ENCODE measurements around the gene NSFL1C. TPM values are rescaled to one million over a fixed set of nuclear protein-coding genes. Genes with fewer than 3 reads are reported as not detected.
A peak's percentile ranks its signal among the peaks of the same experiment; 100 is the strongest.

The NSFL1C gene
- polyA plus RNA-seq, 2 of the 4 experiments (the other 2 are of a cell fraction), result 56.6 to 136 TPM

DNA sequence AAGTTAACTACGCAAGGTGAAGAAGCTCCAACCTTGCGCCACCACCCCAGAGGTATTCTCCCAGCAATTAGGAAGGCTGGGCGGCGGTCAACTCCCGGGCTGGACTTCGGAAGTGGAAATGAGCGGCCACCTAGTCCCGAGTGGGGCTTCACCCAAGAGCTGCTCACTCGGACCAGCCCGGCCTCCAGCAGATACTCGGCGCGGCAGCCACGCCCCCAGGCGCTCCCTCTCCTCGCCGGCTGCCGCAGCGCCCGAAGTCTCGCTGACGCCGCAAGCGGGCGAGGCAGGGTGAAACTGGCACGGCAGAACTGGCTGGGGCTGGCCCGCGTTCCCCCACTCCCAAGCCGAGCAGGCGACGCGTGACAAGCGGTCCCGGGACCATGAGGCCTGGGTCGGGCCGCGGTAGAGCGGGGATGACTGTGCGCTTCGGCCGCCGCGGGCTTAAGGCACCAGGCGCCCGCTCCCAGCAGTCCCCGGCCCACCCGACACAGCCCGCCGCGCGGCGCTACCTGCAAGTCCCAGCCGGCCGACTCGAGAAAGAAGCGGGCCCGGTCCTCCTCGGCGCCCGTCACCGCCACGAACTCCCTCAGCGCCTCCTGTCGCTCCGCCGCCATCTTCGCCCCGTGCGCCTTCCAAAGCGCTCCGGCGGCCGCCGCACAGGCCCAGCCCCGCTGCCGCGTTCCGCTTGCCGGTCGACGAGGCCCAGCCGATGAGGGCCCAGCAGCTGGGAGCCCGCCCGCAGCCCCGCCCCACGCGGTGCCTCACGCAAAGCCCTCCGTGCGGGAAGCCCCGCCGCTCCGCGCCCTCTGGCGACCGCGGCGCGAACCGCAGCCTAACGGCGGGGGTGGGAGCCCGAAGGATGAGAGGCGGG is at the start of gene NSFL1C (continued):
- TF ChIP-seq JUNB (IDR thresholded peaks at IDR 0.05) (no peak), RCOR1 (IDR thresholded peaks at IDR 0.05; ENCODE audit: low read depth, low read length) (0 out of 2 replicates have a peak, but pooled peaks have one; percentile 18), EHF (CRISPR knock-in tag; IDR thresholded peaks at IDR 0.05) (no peak), HOXB13 (CRISPR knock-in tag; IDR thresholded peaks at IDR 0.05; ENCODE audit: low read depth) (no peak), KDM1A (IDR thresholded peaks at IDR 0.05; ENCODE audit: low read depth) (no peak), EHMT2 (IDR thresholded peaks at IDR 0.05; ENCODE audit: low read depth) (no peak), ESRRA (IDR thresholded peaks at IDR 0.05; ENCODE audit: borderline replicate concordance, low read length) (0 out of 2 replicates have a peak, but pooled peaks have one; percentile 12), GATA3 (IDR thresholded peaks at IDR 0.05; ENCODE audit: borderline replicate concordance) (peak; percentile 44)
- TF ChIP-seq, protein P1, sequence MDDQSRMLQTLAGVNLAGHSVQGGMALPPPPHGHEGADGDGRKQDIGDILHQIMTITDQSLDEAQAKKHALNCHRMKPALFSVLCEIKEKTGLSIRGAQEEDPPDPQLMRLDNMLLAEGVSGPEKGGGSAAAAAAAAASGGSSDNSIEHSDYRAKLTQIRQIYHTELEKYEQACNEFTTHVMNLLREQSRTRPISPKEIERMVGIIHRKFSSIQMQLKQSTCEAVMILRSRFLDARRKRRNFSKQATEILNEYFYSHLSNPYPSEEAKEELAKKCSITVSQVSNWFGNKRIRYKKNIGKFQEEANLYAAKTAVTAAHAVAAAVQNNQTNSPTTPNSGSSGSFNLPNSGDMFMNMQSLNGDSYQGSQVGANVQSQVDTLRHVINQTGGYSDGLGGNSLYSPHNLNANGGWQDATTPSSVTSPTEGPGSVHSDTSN (IDR thresholded peaks at IDR 0.05), result peak; percentile 80
- TF ChIP-seq, protein P2, sequence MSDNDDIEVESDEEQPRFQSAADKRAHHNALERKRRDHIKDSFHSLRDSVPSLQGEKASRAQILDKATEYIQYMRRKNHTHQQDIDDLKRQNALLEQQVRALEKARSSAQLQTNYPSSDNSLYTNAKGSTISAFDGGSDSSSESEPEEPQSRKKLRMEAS (IDR thresholded peaks at IDR 0.05), result peak; percentile 81
- TF ChIP-seq, protein P3, sequence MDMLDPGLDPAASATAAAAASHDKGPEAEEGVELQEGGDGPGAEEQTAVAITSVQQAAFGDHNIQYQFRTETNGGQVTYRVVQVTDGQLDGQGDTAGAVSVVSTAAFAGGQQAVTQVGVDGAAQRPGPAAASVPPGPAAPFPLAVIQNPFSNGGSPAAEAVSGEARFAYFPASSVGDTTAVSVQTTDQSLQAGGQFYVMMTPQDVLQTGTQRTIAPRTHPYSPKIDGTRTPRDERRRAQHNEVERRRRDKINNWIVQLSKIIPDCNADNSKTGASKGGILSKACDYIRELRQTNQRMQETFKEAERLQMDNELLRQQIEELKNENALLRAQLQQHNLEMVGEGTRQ (IDR thresholded peaks at IDR 0.05), result no peak
- TF ChIP-seq, protein P4, sequence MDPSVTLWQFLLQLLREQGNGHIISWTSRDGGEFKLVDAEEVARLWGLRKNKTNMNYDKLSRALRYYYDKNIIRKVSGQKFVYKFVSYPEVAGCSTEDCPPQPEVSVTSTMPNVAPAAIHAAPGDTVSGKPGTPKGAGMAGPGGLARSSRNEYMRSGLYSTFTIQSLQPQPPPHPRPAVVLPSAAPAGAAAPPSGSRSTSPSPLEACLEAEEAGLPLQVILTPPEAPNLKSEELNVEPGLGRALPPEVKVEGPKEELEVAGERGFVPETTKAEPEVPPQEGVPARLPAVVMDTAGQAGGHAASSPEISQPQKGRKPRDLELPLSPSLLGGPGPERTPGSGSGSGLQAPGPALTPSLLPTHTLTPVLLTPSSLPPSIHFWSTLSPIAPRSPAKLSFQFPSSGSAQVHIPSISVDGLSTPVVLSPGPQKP (IDR thresholded peaks at IDR 0.05; ENCODE audit: low read depth, low read length), result no peak

DNA sequence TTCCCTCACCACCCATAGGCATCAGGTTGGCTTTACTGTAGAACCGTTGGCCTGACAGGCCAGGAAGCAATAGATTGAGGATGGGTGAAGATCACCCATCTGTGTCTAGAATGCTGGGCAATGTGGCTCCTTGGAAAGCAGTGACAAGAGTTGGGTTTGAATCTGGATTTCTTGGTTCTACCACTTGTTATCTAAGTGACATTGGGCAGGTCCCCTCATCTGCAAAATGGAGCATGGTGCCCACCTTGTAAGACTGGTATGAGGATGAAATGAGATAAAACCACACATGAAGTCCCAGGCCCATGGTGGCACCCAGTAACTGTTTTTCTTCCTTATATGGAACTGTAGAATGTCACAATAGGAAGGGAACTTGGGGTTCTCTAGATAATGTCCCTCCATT is 47.2 kb upstream of the NSFL1C start:
- ChIA-PET CTCF (interaction anchor here (3.3 kb wide), 1 partner anchor 10 kb away, joined by 33 read pairs; no protein-coding TSS in a partner anchor), POLR2A (no interaction called here)
- no peak for TF ChIP-seq BHLHE40 (IDR thresholded peaks at IDR 0.05; ENCODE audit: low read depth, low read length)
- no peak for ATAC-seq
- H3K27ac ChIP-seq, result no peak overlapping the region
- H3K9me3 ChIP-seq, result 0 out of 3 replicates have a peak, but pooled peaks cover 6% of the 10 kb centered on the region
- FAIRE-seq, result no peak
- H3K4me2 ChIP-seq, result no peak overlapping the region
- 0% methylated on average over 1 of the region's 1 CpG for WGBS (ENCODE audit: missing lambda C conversion rate)
- no peak overlapping the region for H3K4me3 ChIP-seq
- DNase-seq (ENCODE audit: low read depth in 1 of 2, low spot score in 1 of 2), result no peak
- no peaks in the 10 kb centered on the region for H3K4me1 ChIP-seq

DNA sequence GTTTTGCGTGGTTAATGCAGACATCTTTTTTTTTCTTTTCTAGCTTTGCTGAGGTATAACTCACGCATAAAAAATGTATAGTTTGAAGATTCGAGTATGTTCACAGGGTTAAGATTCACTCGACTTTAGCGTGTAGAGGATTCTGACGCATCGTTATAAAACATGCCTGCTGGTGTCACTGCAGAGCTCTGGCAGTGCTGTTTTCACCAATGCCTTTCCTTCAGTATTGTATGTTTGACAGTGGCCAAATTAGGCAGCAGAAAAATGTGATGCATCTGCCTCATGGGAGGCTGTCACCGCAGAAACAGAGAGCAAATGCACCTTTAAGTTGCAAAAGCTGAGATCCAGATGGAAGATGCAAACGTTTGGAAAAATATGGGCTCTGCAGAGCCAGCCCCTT is 42.6 kb upstream of the NSFL1C start:
- no peak overlapping the region for H3K4me2 ChIP-seq
- 0 out of 3 replicates have a peak, but pooled peaks cover 6% of the 10 kb centered on the region for H3K9me3 ChIP-seq
- H3K27ac ChIP-seq, result no peak overlapping the region
- H3K4me1 ChIP-seq, result peaks cover 9% of the 10 kb centered on the region; the same call in 1 of the 3 replicates
- H3K4me3 ChIP-seq, result no peak overlapping the region
- TF ChIP-seq, protein P3 (IDR thresholded peaks at IDR 0.05), result no peak
- TF ChIP-seq SMC3 (IDR thresholded peaks at IDR 0.05), result peak; percentile 63
- TF ChIP-seq, protein P5, sequence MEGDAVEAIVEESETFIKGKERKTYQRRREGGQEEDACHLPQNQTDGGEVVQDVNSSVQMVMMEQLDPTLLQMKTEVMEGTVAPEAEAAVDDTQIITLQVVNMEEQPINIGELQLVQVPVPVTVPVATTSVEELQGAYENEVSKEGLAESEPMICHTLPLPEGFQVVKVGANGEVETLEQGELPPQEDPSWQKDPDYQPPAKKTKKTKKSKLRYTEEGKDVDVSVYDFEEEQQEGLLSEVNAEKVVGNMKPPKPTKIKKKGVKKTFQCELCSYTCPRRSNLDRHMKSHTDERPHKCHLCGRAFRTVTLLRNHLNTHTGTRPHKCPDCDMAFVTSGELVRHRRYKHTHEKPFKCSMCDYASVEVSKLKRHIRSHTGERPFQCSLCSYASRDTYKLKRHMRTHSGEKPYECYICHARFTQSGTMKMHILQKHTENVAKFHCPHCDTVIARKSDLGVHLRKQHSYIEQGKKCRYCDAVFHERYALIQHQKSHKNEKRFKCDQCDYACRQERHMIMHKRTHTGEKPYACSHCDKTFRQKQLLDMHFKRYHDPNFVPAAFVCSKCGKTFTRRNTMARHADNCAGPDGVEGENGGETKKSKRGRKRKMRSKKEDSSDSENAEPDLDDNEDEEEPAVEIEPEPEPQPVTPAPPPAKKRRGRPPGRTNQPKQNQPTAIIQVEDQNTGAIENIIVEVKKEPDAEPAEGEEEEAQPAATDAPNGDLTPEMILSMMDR (IDR thresholded peaks at IDR 0.05), result peak; percentile 56
- no peak for TF ChIP-seq EP300 (IDR thresholded peaks at IDR 0.05)
- no peak for TF ChIP-seq ZFP36 (IDR thresholded peaks at IDR 0.05; ENCODE audit: borderline replicate concordance, partially characterized antibody)
- TF ChIP-seq RAD21 (conservative IDR thresholded peaks at IDR 0.05 in 1 of 2, IDR thresholded peaks at IDR 0.05 in 1 of 2), result peak; percentile 56 to 65
- TF ChIP-seq CBX8 (IDR thresholded peaks at IDR 0.05), result no peak
- no peak for TF ChIP-seq RFX5 (IDR thresholded peaks at IDR 0.05)
- no peak for TF ChIP-seq JUN (IDR thresholded peaks at IDR 0.05)
- TF ChIP-seq, protein P6, sequence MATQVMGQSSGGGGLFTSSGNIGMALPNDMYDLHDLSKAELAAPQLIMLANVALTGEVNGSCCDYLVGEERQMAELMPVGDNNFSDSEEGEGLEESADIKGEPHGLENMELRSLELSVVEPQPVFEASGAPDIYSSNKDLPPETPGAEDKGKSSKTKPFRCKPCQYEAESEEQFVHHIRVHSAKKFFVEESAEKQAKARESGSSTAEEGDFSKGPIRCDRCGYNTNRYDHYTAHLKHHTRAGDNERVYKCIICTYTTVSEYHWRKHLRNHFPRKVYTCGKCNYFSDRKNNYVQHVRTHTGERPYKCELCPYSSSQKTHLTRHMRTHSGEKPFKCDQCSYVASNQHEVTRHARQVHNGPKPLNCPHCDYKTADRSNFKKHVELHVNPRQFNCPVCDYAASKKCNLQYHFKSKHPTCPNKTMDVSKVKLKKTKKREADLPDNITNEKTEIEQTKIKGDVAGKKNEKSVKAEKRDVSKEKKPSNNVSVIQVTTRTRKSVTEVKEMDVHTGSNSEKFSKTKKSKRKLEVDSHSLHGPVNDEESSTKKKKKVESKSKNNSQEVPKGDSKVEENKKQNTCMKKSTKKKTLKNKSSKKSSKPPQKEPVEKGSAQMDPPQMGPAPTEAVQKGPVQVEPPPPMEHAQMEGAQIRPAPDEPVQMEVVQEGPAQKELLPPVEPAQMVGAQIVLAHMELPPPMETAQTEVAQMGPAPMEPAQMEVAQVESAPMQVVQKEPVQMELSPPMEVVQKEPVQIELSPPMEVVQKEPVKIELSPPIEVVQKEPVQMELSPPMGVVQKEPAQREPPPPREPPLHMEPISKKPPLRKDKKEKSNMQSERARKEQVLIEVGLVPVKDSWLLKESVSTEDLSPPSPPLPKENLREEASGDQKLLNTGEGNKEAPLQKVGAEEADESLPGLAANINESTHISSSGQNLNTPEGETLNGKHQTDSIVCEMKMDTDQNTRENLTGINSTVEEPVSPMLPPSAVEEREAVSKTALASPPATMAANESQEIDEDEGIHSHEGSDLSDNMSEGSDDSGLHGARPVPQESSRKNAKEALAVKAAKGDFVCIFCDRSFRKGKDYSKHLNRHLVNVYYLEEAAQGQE (IDR thresholded peaks at IDR 0.05), result no peak
- no peak for TF ChIP-seq HDAC2 (IDR thresholded peaks at IDR 0.05)
- TF ChIP-seq MYC (IDR thresholded peaks at IDR 0.05; ENCODE audit: borderline replicate concordance, low read length), result no peak
- no peak for TF ChIP-seq GATA3 (IDR thresholded peaks at IDR 0.05; ENCODE audit: borderline replicate concordance)
- TF ChIP-seq JUNB (IDR thresholded peaks at IDR 0.05), result no peak
- WGBS (ENCODE audit: missing lambda C conversion rate), result 11% methylated on average over 9 of the region's 9 CpGs
- FAIRE-seq, result peak; percentile 80
- peak; percentile 26 to 39 for DNase-seq (ENCODE audit: low read depth in 1 of 2, low spot score in 1 of 2)
- peak; percentile 89 to 92 for ATAC-seq
- ChIA-PET POLR2A (interaction anchor here (0.6 to 1.1 kb wide), 3 partner anchors 43 to 921 kb away, joined by 3 to 10 read pairs (median 4); partner anchors contain the start of gene NSFL1C), CTCF (interaction anchor here (0.7 to 9.9 kb wide), 30 partner anchors 8 to 663 kb away, joined by 3 to 306 read pairs (median 4); partner anchors contain the start of gene NSFL1C)

All from A549 (cell line).